ENCODE data around the gene NVL.

Gene NVL

DNA sequence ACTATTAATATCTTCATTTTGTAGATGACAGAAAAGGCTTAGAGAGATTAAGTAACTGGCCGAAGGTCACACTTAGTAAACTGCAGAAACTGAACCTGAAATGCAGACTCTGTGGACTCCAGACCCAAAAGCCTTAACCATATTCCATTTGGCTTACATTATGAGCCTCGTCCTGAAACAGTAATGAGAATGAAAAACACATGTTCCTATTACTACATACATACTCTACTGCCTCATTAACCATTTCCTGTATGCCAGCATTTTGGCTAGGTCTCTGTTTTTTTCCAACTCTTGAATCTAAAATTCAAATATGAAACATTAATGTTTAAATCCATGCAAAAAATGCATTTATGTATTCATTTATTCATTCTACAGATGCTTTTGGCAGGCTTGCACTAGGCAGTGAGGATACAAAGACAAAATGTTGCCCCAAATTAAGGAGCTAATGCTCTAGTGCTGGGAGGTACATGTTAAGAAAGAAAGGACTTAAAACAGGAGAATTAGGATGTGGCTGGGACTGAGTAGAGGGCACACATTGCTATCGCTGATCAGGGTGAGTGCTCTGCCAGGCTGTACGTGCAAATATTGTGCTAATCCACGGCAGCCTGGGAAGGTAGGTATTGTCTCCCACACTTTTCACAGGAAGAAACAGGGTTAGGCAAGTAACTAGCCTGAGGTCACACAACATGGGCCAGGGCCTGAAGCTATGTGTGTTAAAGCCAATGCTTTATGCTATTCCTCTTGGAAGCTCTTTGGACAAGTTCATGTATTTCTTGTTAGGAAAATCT is 133.0 kb downstream of the NVL start:
- DNase-seq (ENCODE audit: low spot score) = no peak

DNA sequence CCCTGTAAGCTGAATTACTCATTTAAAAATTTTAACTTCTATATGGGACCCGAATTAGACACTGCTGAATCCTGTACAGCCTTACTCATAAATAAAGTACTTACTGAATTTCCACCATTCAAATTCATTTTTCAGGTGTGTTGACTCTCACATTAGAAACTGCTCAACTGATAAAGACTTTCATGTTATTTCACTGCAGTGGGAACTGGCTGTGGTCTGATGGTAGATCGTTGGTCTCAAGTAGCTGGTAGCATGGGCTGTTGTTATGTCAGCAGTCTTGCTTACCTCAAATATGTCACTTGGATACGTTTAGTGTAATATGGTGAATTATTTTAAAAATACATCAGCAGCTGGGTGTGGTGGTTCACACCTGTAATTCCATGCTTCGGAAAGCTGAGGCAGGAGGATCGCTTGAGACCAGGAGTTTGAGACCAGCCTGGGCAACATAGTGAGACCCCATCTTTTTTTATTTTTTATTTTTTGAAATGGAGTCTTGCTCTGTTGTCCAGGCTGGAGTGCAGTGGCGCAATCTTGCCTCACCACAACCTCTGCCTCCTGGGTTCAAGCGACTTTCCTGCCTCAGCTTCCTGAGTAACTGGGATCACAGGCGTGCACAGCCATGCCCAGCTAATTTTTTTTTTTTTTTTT is 136.5 kb downstream of the NVL start:
- no peak for DNase-seq (ENCODE audit: low spot score)

- DNase-seq (ENCODE audit: low spot score) = no peak
Measured at GRCh38 chr1:224192082-224192788, 137.7 kb downstream of the NVL start.

DNA sequence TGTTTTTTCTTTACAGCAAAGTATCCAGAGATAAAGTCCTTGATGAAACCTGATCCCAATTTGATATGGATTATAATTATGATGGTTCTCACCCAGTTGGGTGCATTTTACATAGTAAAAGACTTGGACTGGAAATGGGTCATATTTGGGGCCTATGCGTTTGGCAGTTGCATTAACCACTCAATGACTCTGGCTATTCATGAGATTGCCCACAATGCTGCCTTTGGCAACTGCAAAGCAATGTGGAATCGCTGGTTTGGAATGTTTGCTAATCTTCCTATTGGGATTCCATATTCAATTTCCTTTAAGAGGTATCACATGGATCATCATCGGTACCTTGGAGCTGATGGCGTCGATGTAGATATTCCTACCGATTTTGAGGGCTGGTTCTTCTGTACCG is 140.4 kb downstream of the NVL start:
- DNase-seq (ENCODE audit: low spot score) = no peak

DNA sequence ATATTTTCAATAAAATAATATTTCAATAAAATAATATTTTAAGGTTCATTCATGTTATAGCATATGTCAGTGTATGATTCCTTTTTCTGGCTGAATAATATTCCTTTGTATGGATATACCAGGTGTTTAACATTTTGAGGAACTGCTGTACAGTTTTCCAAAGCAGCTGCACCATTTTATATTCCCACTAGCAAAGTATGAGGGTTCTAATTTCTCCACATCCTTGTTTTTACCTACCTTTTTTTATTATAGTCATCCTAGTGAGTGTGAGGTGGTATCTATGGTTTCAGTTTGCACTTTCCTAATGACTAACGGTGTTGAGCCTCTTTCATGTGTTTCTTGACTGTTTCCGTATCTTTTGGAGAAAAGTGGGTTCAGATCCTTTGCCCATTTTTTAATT is 141.7 kb downstream of the NVL start:
- DNase-seq (ENCODE audit: low spot score) = no peak

- DNase-seq (ENCODE audit: low spot score) = no peak
Measured at GRCh38 chr1:224185208-224185607, 144.8 kb downstream of the NVL start.

DNA sequence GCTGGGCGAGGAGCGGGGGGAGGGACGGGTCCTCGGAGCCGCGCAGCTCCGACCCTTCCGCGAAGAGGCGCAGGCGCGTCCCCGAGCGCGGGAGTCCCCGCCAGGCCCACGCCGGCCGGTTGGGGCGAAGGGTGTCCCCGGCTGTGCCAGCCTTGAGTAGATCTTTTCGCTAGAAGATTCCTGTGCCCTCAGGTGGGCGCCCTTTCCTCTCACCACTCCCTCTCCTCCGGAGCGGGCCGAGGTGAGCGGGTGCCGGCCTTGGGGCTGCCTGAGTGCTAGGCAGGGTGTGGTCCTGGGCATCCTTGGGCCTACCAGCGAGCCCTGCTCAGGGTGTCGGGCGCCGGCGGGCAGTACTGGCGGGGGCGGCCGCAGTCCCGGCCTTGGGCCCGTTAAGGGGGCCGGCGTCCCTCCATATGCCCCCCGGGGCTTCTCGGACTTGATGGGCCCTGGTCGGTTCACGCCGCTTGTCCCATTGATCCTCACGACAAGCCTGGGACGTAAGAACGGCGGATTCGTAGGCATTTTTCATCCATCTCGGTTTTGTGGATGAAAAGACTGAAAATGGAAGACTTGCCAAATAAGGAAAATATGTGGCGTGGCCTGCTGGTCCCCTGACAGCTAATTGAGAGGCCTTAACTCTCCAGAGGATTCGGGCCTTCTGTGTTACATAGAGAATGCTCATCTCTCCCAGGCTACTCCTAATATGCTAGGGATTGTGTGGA is 146.2 kb downstream of the NVL start:
- peak; percentile 68 for DNase-seq (ENCODE audit: low spot score)

DNA sequence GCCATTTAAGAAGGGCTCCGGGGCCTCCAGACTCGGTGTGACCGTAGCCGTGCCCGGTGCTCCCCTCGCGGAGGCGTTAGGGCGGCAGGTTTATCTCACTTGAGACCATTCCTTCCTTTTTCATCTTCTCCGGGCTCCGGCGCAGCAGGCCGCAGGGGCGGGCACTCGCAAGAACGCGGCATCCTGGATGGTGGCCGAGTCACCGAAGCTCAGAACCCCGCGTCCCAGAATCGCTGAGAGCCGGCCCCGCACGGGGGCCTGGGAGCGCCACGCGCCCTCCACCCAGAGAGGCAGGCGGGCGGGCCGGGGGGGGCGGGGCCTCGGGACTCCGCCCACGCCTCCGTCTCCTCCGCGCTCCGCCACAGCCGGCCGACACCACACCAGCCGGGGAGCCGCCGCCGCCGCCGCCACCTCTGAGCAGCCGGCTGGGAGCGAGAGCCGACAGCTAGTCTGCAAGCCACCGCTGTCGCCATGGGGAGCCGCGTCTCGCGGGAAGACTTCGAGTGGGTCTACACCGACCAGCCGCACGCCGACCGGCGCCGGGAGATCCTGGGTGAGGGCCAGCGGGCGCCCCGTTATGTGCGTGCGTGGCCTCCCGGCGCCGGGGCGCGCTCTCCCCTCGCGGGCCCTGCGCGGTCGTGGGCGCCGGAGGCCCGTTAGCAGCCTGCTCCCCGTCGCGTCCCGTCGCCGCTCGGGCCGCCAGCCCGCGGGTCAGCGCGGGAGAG is 146.9 kb downstream of the NVL start, which contains the start of gene DEGS1:
Gene DEGS1, plus strand, starts transcription at position 375 of the 725 bp plus-strand sequence. Its CDS starts 97 bp downstream, at position 472.
- peak; percentile 89 for DNase-seq (ENCODE audit: low spot score)

GRCh38 chr1:224182057-224182865 is 147.7 kb downstream of the NVL start:
- peak; percentile 83 for DNase-seq (ENCODE audit: low spot score)

DNA sequence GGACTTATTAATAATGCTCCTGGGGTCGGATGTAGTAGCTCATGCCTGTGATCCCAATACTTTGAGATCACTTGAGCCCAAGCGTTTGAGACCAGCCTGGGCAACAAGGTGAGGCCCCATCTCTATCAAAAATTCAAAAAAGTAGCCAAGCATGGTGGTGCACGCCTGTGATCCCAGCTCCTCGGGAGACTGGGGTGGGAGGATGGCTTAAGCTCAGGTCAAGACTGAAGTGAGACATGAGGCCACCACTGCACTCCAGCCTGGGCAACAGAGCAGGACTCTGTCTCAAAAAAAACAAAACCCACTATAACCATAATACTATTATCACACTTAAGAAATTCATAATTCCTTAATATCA is 148.5 kb downstream of the NVL start:
- no peak for DNase-seq (ENCODE audit: low spot score)

GRCh38 chr1:224180783-224181452 is 149.1 kb downstream of the NVL start:
- DNase-seq (ENCODE audit: low spot score) = no peak

DNA sequence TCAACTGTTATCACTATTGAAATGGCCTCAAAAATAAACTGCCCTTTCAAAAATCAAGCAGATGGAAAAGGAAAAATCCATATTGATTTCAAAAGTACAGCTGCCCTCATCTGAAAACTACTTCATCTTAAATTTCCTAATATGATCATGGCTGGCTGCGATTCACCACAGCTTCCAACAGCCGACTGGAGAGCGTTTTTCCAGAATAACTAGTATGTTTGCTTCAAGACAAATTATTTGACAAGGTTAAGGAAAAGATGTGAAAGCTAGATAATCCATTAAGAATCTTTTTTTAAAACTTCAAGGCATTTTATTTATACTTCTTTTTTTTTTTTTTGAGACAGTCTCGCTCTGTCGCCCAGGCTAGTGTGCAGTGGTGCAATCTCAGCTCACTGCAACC is 151.1 kb downstream of the NVL start:
- DNase-seq (ENCODE audit: low spot score) = no peak

DNA sequence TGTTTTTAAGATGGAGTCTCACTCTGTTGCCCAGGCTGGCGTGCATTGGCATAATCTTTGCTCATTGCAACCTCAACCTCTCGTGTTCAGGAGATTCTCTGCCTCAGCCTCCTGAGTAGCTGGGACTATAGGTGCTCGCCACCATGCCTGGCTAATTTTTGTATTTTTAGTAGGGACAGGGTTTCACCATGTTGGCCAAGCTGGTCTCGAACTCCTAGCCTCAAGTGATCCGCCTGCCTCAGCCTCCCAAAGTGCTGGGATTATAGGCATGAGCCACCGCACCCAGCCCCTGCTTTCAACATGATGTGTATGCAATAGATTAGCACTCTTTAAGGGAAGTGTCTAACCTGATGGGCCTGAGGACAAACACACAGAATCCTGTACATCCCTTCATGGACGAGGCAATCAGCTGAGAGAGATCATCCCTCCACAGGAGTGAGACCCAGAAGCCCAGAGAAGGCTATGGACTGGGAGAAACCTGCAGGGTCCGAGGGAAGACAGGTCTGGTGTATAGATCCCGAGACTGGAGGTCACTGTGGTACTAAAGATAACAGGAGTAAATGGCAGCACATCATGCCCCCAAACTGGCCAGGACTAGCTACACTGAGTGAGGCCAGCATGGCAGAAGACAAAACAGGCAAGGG is 152.5 kb downstream of the NVL start:
- no peak for DNase-seq (ENCODE audit: low spot score)
